Ovary (tissue), 9 donors: Measurements from ENCODE around the gene ZNF750. TPM values are rescaled to one million over a fixed set of nuclear protein-coding genes. Genes with fewer than 3 reads are reported as not detected.

ENCODE experiments used
- DNase-seq, 5 donors: peaks; one replicate each; pipeline ENCODE4 v3.0.0-alpha.2; 2019 to 2020
- H3K27ac ChIP-seq, 2 donors: fragments of 200-600 bp; one replicate each; pipeline versions ENCODE4 v1.5.1 to v1.8.0; 2019 to 2022
- H3K27me3 ChIP-seq: fragments of 200-600 bp; one replicate; pipeline ENCODE4 v1.8.0; 2022
- H3K36me3 ChIP-seq: fragments of 200-600 bp; sonication (generic); one replicate; pipeline ENCODE4 v1.5.1; 2019
- H3K4me1 ChIP-seq: one replicate; pipeline ENCODE4 v1.8.1; 2013; ENCODE audit warnings: mild to moderate bottlenecking, moderate library complexity; ENCODE audit not compliant: insufficient read depth
- H3K4me3 ChIP-seq: fragments of 200-600 bp; sonication (generic); one replicate; pipeline ENCODE4 v1.5.1; 2017
- H3K9me3 ChIP-seq, 2 donors: fragments of 200-600 bp in 1 of 2; sonication (generic) in 1 of 2; one replicate each; pipeline versions ENCODE4 v1.5.1 to v1.8.1; 2013 to 2019; ENCODE audit warnings: mild to moderate bottlenecking in 1 of 2, moderate library complexity in 1 of 2
- CTCF ChIP-seq, 3 donors: fragments of 450-650 bp in 2 of 3; fragments of 200-600 bp in 1 of 3; IDR thresholded peaks; one replicate each; pipeline versions ENCODE4 v1.5.1 to v1.8.0; 2016 to 2022; ENCODE audit warnings: antibody characterized with exemption in 3 of 3, mild to moderate bottlenecking in 1 of 3
- EP300 ChIP-seq: sonication (generic); formaldehyde crosslinking; IDR thresholded peaks from one replicate; pipeline ENCODE4 v1.6.1; 2017; ENCODE audit warnings: antibody characterized with exemption
- POLR2A ChIP-seq: fragments of 450-650 bp; IDR thresholded peaks from one replicate; pipeline ENCODE4 v1.6.1; 2017; ENCODE audit warnings: antibody characterized with exemption, mild to moderate bottlenecking, moderate library complexity
- WGBS, 3 donors: extraction: QIAGEN DNeasy Blood & Tissue Kit in 1 of 3; methylation state at CpG; one replicate each; pipeline versions ENCODE4 v1.1.5 to v1.1.7; 2013 to 2017; 5-methylcytosine and 5-hydroxymethylcytosine counted together
- intact Hi-C, 4 donors: fragments of 100-400 bp; cut with DNase I; formaldehyde crosslinking; loops; one replicate each; pipeline versions ENCODE4 v1.11.0 to v1.15.1; 2022 to 2023
- polyA plus RNA-seq, 2 donors: library from polyadenylated mRNA; stranded (reverse); fragments of 200-250 nt in 1 of 2; fragments of 350-450 nt in 1 of 2; fragmentation: Illumina TruSeq in 1 of 2; extraction: RNeasy Lipid Tissue Mini Kit (QIAGEN cat#74804) in 1 of 2; gene quantifications; one replicate each; pipeline ENCODE4 v1.2.3, GENCODE V29; 2013 to 2014
- total RNA-seq, 7 donors: library from RNA; depleted of rRNA in 2 of 7; stranded (reverse); fragments of >200 nt in 2 of 7; fragmentation: NEBNext Ultra II Directional in 3 of 7; extraction: Animal tissue kit (Norgen Biotek cat#: 25700) in 3 of 7; gene quantifications; one replicate each; pipeline versions ENCODE4 v1.1.0 to v1.2.4, GENCODE V29; 2016 to 2023
- donor health status: DM: no; HTN: no; CAD: no; lungs with moderate emphysema.
- donor health status: DM: no; HTN: no; CAD: no.
- donor health status: Bipolar disorder and iron deficiency.
- donor health status: DM: yes; HTN: yes; CAD: no.
- donor health status: DM: no; HTN: no; CAD: no.
- donor health status: DM: yes; HTN: yes; CAD: no.

Gene ZNF750
- total and polyA plus RNA-seq, 9 donors: 0.02 TPM; not detected in 8

- no peaks in the 10 kb centered on the region for H3K36me3 ChIP-seq
- no peak overlapping the region for H3K27ac ChIP-seq
- H3K4me1 ChIP-seq: no peaks in the 10 kb centered on the region
- 22 to 44% (median 25%) methylated on average over 20 to 22 of the region's 22 CpGs for WGBS, 3 donors
- no peaks in the 10 kb centered on the region for H3K27me3 ChIP-seq
- intact Hi-C loops: no loop called here
- DNase-seq: peak; percentile 55 to 82 (median 75)
- no peak for TF ChIP-seq CTCF (IDR thresholded peaks at IDR 0.05)
- no peak for TF ChIP-seq EP300
- TF ChIP-seq POLR2A: no peak
- no peak overlapping the region for H3K4me3 ChIP-seq
- no peaks in the 10 kb centered on the region for H3K9me3 ChIP-seq
These were observed 9.6 kb downstream of the ZNF750 start for GRCh38 chr17:82830249-82830661.

- peak in 2 of 5 donors; percentile 12 to 27 for DNase-seq
- 94 to 95% (median 94%) methylated on average over 26 of the region's 26 CpGs for WGBS, 3 donors
- no peaks in the 10 kb centered on the region for H3K27me3 ChIP-seq
These were observed 10.8 kb downstream of the ZNF750 start for GRCh38 chr17:82828875-82829487.

GRCh38 chr17:82826956-82827355 lies 12.9 kb downstream of the ZNF750 start:
- no peak for TF ChIP-seq POLR2A
- 92 to 97% (median 93%) methylated on average over 7 of the region's 7 CpGs for WGBS, 3 donors
- H3K27ac ChIP-seq: no peak overlapping the region
- no peaks in the 10 kb centered on the region for H3K36me3 ChIP-seq
- DNase-seq: peak in 2 of 5 donors; percentile 1 to 4
- intact Hi-C loops: no loop called here
- no peaks in the 10 kb centered on the region for H3K9me3 ChIP-seq
- no peak overlapping the region for H3K4me3 ChIP-seq
- H3K4me1 ChIP-seq: no peaks in the 10 kb centered on the region
- no peaks in the 10 kb centered on the region for H3K27me3 ChIP-seq

More at GRCh38 chr17:82828875-82829487, 10.8 kb downstream of the ZNF750 start:
- TF ChIP-seq POLR2A (no peak), EP300 (no peak), CTCF (IDR thresholded peaks at IDR 0.05) (no peak)
- Histone ChIP-seq H3K4me3 (no peak overlapping the region), H3K9me3 (no peaks in the 10 kb centered on the region), H3K4me1 (no peaks in the 10 kb centered on the region), H3K27ac (no peak overlapping the region), H3K36me3 (no peaks in the 10 kb centered on the region)
- intact Hi-C loops: no loop called here

- intact Hi-C loops: no loop called here
- Histone ChIP-seq H3K4me3 (no peak overlapping the region), H3K4me1 (no peaks in the 10 kb centered on the region), H3K9me3 (no peaks in the 10 kb centered on the region), H3K27ac (no peak overlapping the region), H3K27me3 (no peaks in the 10 kb centered on the region), H3K36me3 (no peaks in the 10 kb centered on the region)
- no peak for DNase-seq
- no peak for TF ChIP-seq POLR2A
- TF ChIP-seq CTCF (IDR thresholded peaks at IDR 0.05): no peak
- no peak for TF ChIP-seq EP300
These were observed 13.6 kb downstream of the ZNF750 start for GRCh38 chr17:82826211-82826610.

- no peaks in the 10 kb centered on the region for H3K4me1 ChIP-seq
- intact Hi-C loops: no loop called here
- DNase-seq: no peak
- H3K4me3 ChIP-seq: no peak overlapping the region
- no peak overlapping the region for H3K27ac ChIP-seq
- no peaks in the 10 kb centered on the region for H3K9me3 ChIP-seq
- no peaks in the 10 kb centered on the region for H3K36me3 ChIP-seq
- no peak for TF ChIP-seq CTCF (IDR thresholded peaks at IDR 0.05)
- TF ChIP-seq EP300: no peak
- no peak for TF ChIP-seq POLR2A
- 91 to 96% (median 96%) methylated on average over 8 of the region's 8 CpGs for WGBS, 3 donors
- H3K27me3 ChIP-seq: no peaks in the 10 kb centered on the region
These were observed 14.2 kb downstream of the ZNF750 start for GRCh38 chr17:82825540-82826124.
